ENCODE data around the gene EPC1. TPM values are rescaled to one million over a fixed set of nuclear protein-coding genes. Genes with fewer than 3 reads are reported as not detected.

EPC1 gene
- total and polyA plus RNA-seq, 2 of the 8 experiments (the other 6 are each of a cell fraction or from before 2014, with no cell fraction given), result 23.7 to 42.3 TPM

GRCh38 chr10:32349968-32350738 is 3.2 kb upstream of the EPC1 start:
- Histone ChIP-seq H3K9me3 (ENCODE audit: insufficient read depth in 2 of 2, low read depth in 1 of 2, low read length in 1 of 2) (peaks cover 3 to 7% of the 10 kb centered on the region in 2 experiments; a peak in 3 of 4 replicates), H2BK20ac (ENCODE audit: low read length) (no peak overlapping the region), H2BK120ac (replicated peaks; ENCODE audit: low read depth, low read length) (no peak overlapping the region), H3K4ac (replicated peaks; ENCODE audit: insufficient read length, low read depth, low read length) (no peak overlapping the region), H3K18ac (ENCODE audit: extremely low read depth, low read length) (no peak overlapping the region), H3K79me1 (ENCODE audit: low read depth, low read length) (no peaks in the 10 kb centered on the region), H3K14ac (ENCODE audit: insufficient read length) (no peak overlapping the region), H3K23me2 (ENCODE audit: low read depth, low read length) (no peaks in the 10 kb centered on the region; the same call in 1 of the 2 replicates), H4K20me1 (replicated peaks in 1 of 2; ENCODE audit: control insufficient read depth in 1 of 2, insufficient read depth in 2 of 2, low read length in 2 of 2) (no peaks in the 10 kb centered on the region), H3K4me3 (ENCODE audit: extremely low read depth in 1 of 4, insufficient read depth in 2 of 4, low read depth in 3 of 4, low read length in 4 of 4) (no peak overlapping the region), H4K91ac (replicated peaks; ENCODE audit: insufficient read length, low read length) (no peak overlapping the region), H3K4me1 (replicated peaks in 1 of 4; ENCODE audit: control insufficient read depth in 3 of 4, insufficient read depth in 4 of 4, low read length in 3 of 4) (peaks cover 0 to 3% (median 1%) of the 10 kb centered on the region in 4 experiments; a peak in 3 of 7 replicates), H2BK5ac (ENCODE audit: low read depth, low read length) (no peak overlapping the region), H2BK12ac (ENCODE audit: low read depth, low read length) (no peak overlapping the region), H2AFZ (ENCODE audit: low read length) (no peak overlapping the region), H3K36me3 (ENCODE audit: control insufficient read depth in 2 of 4, insufficient read depth in 4 of 4, low read length in 3 of 4) (peaks cover 0 to 5% (median under 1%) of the 10 kb centered on the region in 4 experiments; a peak in 1 of 8 replicates), H4K5ac (ENCODE audit: insufficient read length, low read depth, low read length) (no peak overlapping the region), H2AK5ac (ENCODE audit: low read depth, low read length) (no peak overlapping the region), H3K23ac (ENCODE audit: insufficient read length) (no peak overlapping the region), H4K8ac (ENCODE audit: extremely low read depth, insufficient read depth, low read length) (no peak overlapping the region), H3K56ac (replicated peaks; ENCODE audit: insufficient read length, low read depth, low read length) (no peak overlapping the region), H3K9ac (replicated peaks in 1 of 4; ENCODE audit: extremely low read depth in 1 of 4, low read depth in 3 of 4, low read length in 3 of 4) (no peak overlapping the region), H3K27me3 (replicated peaks in 1 of 4; ENCODE audit: control insufficient read depth in 3 of 4, extremely low read depth in 1 of 4, insufficient read depth in 3 of 4, low read length in 3 of 4) (no peaks in the 10 kb centered on the region), H3K4me2 (ENCODE audit: insufficient read depth in 1 of 2, low read depth in 2 of 2, low read length in 2 of 2) (no peak overlapping the region), H3K79me2 (ENCODE audit: control insufficient read depth in 1 of 2, insufficient read depth in 2 of 2, low read length in 2 of 2) (peaks cover 4 to 16% of the 10 kb centered on the region in 2 experiments; a peak in 3 of 4 replicates), H3K27ac (ENCODE audit: low read depth, low read length) (no peak overlapping the region), H2BK15ac (ENCODE audit: low read length) (no peak overlapping the region)
- 82% methylated on average over 7 of the region's 7 CpGs; no CpG with 5 or more reads in 1 of the 2 experiments for WGBS, 2 experiments (ENCODE audit: extremely low coverage in 1 of 2, insufficient coverage in 1 of 2, insufficient read length in 1 of 2, insufficient replicate concordance in 2 of 2, low coverage in 1 of 2, low lambda C conversion rate in 2 of 2, missing lambda C conversion rate in 1 of 2)
- POLR2A ChIA-PET (ENCODE audit: partially characterized antibody), result no interaction called here
- FAIRE-seq, result no peak
- no peak for DNase-seq (ENCODE audit: low read depth in 1 of 2, low spot score in 2 of 2)
- CTCF ChIA-PET (ENCODE audit: partially characterized antibody), result no interaction called here
- no peak for TF ChIP-seq POU5F1 (IDR thresholded peaks at IDR 0.05; ENCODE audit: low read depth, low read length)
- no peak for TF ChIP-seq POLR2AphosphoS5 (IDR thresholded peaks at IDR 0.05; ENCODE audit: low read depth, low read length)
- TF ChIP-seq RAD21 (IDR thresholded peaks at IDR 0.05 in 1 of 2, conservative IDR thresholded peaks at IDR 0.05 in 1 of 2; ENCODE audit: low read depth in 2 of 2, low read length in 2 of 2), result no peak
- no peak for TF ChIP-seq SIN3A (conservative IDR thresholded peaks at IDR 0.05 in 1 of 2, IDR thresholded peaks at IDR 0.05 in 1 of 2; ENCODE audit: low read depth in 1 of 2, low read length in 2 of 2)
- no peak for TF ChIP-seq CBX5 (IDR thresholded peaks at IDR 0.05; ENCODE audit: low read depth, low read length)
- no peak for TF ChIP-seq SP2 (IDR thresholded peaks at IDR 0.05; ENCODE audit: low read length)
- TF ChIP-seq CBX8 (IDR thresholded peaks at IDR 0.05; ENCODE audit: borderline replicate concordance, low read depth, low read length), result no peak
- TF ChIP-seq CEBPB (IDR thresholded peaks at IDR 0.05; ENCODE audit: low read depth, low read length), result no peak
- no peak for TF ChIP-seq SIX5 (IDR thresholded peaks at IDR 0.05; ENCODE audit: low read depth, low read length)
- no peak for TF ChIP-seq SP1 (IDR thresholded peaks at IDR 0.05; ENCODE audit: low read depth, low read length)
- TF ChIP-seq CHD1 (IDR thresholded peaks at IDR 0.05; ENCODE audit: low read depth, low read length), result no peak
- no peak for TF ChIP-seq BRCA1 (IDR thresholded peaks at IDR 0.05; ENCODE audit: low read depth, low read length)
- TF ChIP-seq BACH1 (IDR thresholded peaks at IDR 0.05; ENCODE audit: low read length), result no peak

All from H1 (cell line).